HTR-8/SVneo (cell line): Measurements from ENCODE around the gene VAT1.
"Not testable (repeated sequence)": the region's sequence is repeated elsewhere in the genome, so short reads cannot be mapped to it uniquely, and the experiment has no call there.

Experiments used
- DNase-seq: peaks from one replicate; pipeline ENCODE4 v3.0.0; 2011; ENCODE audit warnings: low spot score, mixed read lengths; ENCODE audit not compliant: insufficient read length
- FAIRE-seq: peaks from 2 replicates; lab custom pipeline; 2011; peaks lifted over from hg19 to GRCh38; lab: Jason Lieb, UNC

VAT1 gene

GRCh38 chr17:43011728-43012472, 10.3 kb downstream of the VAT1 start:
- DNase-seq = no peak
- peak; percentile 57 for FAIRE-seq

GRCh38 chr17:43010667-43011308, 11.4 kb downstream of the VAT1 start:
- no peak for FAIRE-seq
- DNase-seq = no peak

GRCh38 chr17:43006639-43007551, 15.3 kb downstream of the VAT1 start, which contains the start of gene IFI35:
Gene IFI35, plus strand, starts transcription at chr17:43006784. Its CDS starts 164 bp downstream, at chr17:43006948.
- FAIRE-seq = no peak

DNA sequence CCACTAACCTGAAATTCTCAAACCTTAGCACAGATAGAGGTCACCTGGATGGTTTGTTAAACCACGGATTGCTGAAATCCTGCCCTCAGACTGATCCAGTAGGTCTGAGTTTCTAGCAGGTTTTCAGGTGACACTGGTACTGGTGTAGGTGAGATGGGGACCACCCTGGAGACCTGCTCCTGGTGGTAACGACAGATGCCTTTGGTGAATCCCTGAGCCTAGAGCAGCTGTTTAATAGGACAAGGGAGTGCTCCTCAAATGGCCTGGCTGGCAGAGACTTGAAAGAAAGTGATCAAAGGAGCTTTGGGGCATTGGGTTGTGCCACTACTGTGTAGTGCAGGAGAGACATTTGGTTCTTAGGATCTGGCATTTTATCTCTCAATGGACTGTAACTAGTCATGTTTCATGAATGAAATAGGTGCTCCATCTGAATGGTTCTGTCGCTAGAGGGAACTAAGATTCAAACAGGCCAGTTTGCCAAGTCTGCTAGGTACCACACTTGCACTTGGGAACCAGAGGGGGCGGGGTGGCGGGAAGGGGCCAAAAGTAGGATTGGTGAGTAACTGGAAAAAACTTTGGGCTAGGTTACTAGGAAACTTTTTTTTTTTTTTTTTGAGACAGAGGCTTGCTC, 18.5 kb downstream of the VAT1 start:
- no peak for DNase-seq
- no peak for FAIRE-seq

More at GRCh38 chr17:43006639-43007551, 15.3 kb downstream of the VAT1 start, which contains the start of gene IFI35:
- peak; percentile 90 for DNase-seq

DNA sequence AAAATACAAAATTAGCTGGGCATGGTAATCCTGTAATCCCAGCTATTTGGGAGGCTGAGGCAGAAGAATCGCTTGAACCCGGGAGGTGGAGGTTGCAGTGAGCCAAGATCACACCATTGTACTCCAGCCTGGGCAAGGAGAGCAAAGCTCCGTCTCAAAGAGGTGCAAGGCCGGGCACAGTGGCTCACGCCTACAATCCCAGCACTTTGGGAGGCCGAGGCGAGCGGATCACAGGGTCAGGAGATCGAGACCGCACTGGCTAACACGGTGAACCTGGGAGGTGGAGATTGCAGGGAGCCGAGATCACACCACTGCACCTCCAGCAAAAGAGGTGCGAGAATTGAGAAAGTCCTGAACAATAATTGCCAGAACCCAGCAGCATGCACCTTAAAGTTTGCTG, 21.3 kb downstream of the VAT1 start:
- not testable (repeated sequence) for FAIRE-seq, DNase-seq

DNA sequence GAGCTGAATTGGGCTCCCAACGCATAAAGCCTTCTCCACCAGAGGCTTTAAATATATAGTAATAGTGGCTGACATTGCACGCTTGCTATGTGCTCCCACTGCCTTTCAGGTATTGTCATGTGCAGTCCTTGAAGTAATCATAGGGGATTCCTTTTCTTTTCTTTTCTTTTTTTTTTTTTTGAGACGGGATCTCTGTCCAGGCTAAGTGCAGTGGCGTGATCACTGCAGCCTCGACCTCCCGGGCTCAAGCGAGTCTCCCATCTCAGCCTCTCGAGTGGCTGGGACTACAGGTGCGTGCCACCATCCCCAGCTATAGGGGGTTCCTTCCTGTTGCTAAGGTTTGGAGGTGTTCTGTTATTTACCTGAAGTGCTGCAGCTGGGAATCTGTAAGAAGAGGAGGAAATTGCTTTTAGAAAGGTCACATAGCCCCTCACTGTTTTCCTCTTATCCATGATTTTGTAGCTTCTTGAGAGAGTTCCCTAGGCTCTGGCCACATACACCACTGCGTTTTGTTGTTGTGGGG, 23.1 kb downstream of the VAT1 start:
- FAIRE-seq = no peak
- no peak for DNase-seq

GRCh38 chr17:42997984-42998938, 23.9 kb downstream of the VAT1 start, which contains the start of gene RPL27:
Gene RPL27, plus strand, starts transcription at chr17:42998419. Its CDS starts 332 bp downstream, at chr17:42998751.
- DNase-seq (peak; percentile 98), FAIRE-seq (peak; percentile 98)

- FAIRE-seq = no peak
Observed at GRCh38 chr17:42997390-42997983, 24.7 kb downstream of the VAT1 start.

GRCh38 chr17:42993913-42994312, 28.3 kb downstream of the VAT1 start:
- DNase-seq, FAIRE-seq: not testable (repeated sequence)

More at GRCh38 chr17:42997390-42997983, 24.7 kb downstream of the VAT1 start:
- DNase-seq = no peak

- DNase-seq = no peak
- FAIRE-seq = peak; percentile 54
Observed at GRCh38 chr17:42992872-42993271, 29.3 kb downstream of the VAT1 start.

GRCh38 chr17:42991471-42991870, 30.7 kb downstream of the VAT1 start:
- DNase-seq (no peak), FAIRE-seq (no peak)

DNA sequence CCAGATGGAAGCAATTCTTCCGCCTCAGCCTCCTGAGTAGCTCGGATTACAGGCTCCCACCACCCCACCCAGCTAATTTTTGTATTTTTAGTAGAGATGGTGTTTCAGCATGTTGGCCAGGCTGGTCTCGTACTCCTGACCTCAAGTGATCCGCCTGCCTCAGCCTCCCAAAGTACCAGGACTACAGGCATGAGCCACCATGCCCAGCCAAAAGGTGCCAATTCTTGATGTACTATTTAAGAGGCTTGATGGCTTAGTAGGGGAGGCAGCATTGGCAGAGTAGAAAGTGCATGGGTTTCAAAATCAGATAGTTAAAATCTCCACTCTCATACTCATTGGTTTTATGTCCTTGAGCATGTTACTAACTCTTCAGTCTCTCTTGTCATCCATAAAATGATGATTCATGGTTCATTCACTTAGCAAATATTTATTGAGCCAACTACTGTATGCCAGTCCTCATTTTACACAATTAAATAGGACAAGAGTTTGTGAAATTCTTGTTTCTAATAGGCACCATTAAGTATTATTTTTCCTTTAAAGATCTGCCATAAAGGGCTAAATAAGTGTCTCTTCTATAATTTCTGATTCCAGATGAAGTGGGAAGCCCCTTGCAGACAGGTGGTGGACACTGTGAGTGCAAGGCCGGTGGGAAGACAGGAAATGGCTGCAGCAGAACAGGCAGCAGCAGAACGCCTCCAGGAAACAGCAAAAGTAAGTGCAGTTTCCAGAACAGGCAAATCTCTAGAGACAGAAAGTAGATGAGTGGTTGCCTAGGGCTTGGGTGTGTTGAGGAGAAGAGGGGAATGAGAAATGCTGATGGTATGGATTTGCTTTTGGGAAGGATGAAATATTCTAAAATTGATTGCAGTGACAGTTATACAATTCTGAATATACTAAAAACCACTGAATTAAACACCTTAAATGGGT, 32.2 kb downstream of the VAT1 start:
- DNase-seq = no peak
- peak; percentile 4 for FAIRE-seq

DNA sequence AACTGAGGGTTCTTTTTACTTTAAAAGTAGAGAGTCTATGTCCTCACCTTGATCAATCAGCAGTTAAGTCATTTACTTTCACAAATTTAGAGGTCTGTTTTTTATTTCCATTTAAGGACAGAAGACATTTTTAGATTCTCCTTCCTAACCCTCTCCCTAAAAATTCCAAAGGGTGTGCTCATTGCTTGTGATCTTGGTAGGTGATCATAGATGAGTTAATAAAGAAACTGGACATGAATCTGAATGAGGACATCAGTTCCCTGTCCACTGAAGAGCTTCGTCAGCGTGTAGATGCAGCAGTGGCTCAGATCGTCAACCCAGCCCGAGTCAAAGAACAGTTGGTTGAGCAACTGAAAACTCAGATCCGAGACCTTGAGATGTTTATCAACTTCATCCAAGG, 33.0 kb downstream of the VAT1 start:
- no peak for DNase-seq
- no peak for FAIRE-seq

GRCh38 chr17:42985225-42985624, 37.0 kb downstream of the VAT1 start:
- no peak for FAIRE-seq
- no peak for DNase-seq

- FAIRE-seq (no peak), DNase-seq (no peak)
Observed at GRCh38 chr17:42982266-42982665, 39.9 kb downstream of the VAT1 start.

DNA sequence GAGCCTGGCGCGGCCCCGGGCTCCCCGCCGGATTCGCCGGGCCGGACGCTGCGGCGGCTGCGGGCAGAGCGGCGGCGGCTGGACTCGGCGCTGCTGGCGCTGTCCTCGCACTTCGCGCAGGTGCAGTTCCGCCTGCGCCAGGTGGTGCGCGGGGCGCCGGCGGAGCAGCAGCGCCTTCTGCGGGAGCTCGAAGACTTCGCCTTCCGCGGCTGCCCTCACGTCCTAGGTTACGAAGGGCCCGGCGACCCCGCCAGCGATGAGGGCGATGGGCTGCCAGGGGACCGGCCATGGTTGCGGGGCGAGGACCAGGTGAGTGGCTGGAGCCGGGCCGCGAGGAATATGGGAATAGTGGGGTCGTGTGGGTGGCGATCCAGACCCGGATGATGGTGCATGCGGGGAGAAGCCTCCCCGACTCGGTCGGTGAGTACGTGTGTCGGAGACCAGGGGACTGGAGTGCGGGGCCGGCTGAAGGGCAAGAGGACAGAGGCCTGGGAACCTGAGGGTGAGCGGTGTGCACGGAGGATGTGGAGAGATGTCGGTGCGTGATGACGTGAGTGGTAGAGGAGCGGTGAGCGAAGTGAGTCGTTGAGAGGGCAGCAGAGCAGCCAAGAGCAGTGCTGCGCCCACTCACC, 41.3 kb downstream of the VAT1 start:
- peak; percentile 13 for FAIRE-seq
- peak; percentile 63 for DNase-seq
